Stimulated activated naive B cell treated with anti-CD40 and anti-IgM and Interleukin-4, amounts not matched to agents 10 μg/mL and 1 μg/mL and 100 μg/mL, for 72 hours (primary cell): ENCODE measurements around the gene CLASRP.

Source experiments
- ATAC-seq, 2 donors: fragments of 150-1000 bp; cut with Tn5 transposase; replicated peaks; 2 replicates each; pipeline ENCODE4 v1.10.0; 2021; ENCODE audit warnings: moderate library complexity in 1 of 2
- DNase-seq: peaks from one replicate; pipeline ENCODE4 v3.0.0; 2021
- H3K27ac Mint-ChIP-seq: one replicate; pipeline ENCODE4 v1.8.0; 2022; ENCODE audit warnings: mild to moderate bottlenecking, mixed read lengths
- H3K27me3 Mint-ChIP-seq, 2 donors: one replicate each; pipeline ENCODE4 v1.8.0; 2022; ENCODE audit warnings: mixed read lengths in 2 of 2
- H3K36me3 Mint-ChIP-seq, 2 donors: one replicate each; pipeline ENCODE4 v1.8.0; 2022; ENCODE audit warnings: mixed read lengths in 2 of 2, mild to moderate bottlenecking in 1 of 2
- H3K4me1 Mint-ChIP-seq, 2 donors: one replicate each; pipeline ENCODE4 v1.8.0; 2022; ENCODE audit warnings: mixed read lengths in 2 of 2, mild to moderate bottlenecking in 1 of 2
- H3K4me3 Mint-ChIP-seq, 2 donors: one replicate each; pipeline ENCODE4 v1.8.0; 2022; ENCODE audit warnings: mild to moderate bottlenecking in 2 of 2, mixed read lengths in 2 of 2, moderate library complexity in 1 of 2
- H3K9me3 Mint-ChIP-seq, 2 donors: one replicate each; pipeline ENCODE4 v1.8.0; 2022; ENCODE audit warnings: mixed read lengths in 2 of 2, mild to moderate bottlenecking in 1 of 2

The CLASRP gene

DNA sequence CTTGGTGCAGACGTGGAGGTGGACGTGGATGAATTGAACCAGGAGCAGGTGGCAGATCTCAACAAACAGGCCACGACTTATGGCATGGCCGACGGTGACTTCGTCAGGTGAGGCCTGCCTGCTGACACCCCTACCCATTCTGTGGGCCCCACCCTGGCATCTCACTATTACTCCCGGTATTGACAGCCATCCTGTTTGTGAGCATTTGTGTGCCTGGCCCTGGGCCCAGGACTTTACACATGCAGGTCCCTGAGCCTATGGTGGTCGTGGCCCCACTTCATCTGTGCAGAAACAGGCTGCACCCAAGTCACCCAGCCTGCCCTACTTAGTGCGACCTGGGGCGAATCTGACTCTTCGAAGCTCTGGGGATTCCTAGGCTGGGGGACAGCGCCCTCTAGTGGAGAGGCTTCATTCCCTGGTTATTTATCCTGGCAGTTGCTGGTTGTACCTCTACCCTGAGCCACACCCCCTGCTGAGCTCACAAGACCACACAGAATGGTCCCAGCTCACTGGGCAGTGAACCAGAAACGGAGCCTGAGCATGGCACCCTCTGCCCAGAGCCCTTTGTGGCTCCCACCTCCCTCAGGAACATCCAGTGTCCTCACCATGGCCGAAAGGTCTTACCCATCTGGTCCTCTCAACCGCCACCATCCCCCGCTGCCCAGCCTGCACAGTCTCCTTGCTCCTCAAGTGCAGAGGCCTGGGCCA is 20.6 kb downstream of the CLASRP start:
- Mint-ChIP-seq H3K27ac (peak overlapping the region; percentile 91), H3K4me3 (no peak overlapping the region), H3K27me3 (no peaks in the 10 kb centered on the region), H3K36me3 (peaks cover 38 to 65% of the 10 kb centered on the region in 2 donors), H3K4me1 (peaks cover 30 to 38% of the 10 kb centered on the region in 2 donors), H3K9me3 (no peaks in the 10 kb centered on the region)
- ATAC-seq = peak; percentile 93 to 94
- peak; percentile 73 for DNase-seq

DNA sequence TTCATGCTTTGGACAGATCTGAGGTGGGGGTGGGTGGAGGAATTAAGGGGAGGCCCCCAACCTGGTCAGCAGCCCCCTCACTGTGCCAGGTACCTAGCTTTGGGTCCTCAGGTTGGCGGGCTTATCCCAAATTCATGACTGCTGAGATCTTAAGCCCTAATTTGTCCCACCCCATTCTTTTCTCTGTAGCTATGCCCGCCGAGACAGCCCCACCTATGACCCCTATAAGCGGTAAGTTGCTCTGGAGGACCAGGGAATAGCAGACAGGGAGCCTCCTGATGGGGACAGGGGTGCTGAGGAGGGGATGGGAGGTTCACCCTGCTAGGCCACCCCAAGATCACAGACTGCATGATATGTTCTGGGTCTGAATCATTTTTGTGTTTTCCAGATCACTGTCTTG is 23.1 kb downstream of the CLASRP start:
- peaks cover 45 to 60% of the 10 kb centered on the region in 2 donors for H3K36me3 Mint-ChIP-seq
- H3K4me3 Mint-ChIP-seq = no peak overlapping the region
- peaks cover 22 to 24% of the 10 kb centered on the region in 2 donors for H3K4me1 Mint-ChIP-seq
- H3K27me3 Mint-ChIP-seq = no peaks in the 10 kb centered on the region
- no peaks in the 10 kb centered on the region for H3K9me3 Mint-ChIP-seq
- no peak for DNase-seq
- no peak for ATAC-seq
- H3K27ac Mint-ChIP-seq = peak overlapping the region; percentile 37

DNA sequence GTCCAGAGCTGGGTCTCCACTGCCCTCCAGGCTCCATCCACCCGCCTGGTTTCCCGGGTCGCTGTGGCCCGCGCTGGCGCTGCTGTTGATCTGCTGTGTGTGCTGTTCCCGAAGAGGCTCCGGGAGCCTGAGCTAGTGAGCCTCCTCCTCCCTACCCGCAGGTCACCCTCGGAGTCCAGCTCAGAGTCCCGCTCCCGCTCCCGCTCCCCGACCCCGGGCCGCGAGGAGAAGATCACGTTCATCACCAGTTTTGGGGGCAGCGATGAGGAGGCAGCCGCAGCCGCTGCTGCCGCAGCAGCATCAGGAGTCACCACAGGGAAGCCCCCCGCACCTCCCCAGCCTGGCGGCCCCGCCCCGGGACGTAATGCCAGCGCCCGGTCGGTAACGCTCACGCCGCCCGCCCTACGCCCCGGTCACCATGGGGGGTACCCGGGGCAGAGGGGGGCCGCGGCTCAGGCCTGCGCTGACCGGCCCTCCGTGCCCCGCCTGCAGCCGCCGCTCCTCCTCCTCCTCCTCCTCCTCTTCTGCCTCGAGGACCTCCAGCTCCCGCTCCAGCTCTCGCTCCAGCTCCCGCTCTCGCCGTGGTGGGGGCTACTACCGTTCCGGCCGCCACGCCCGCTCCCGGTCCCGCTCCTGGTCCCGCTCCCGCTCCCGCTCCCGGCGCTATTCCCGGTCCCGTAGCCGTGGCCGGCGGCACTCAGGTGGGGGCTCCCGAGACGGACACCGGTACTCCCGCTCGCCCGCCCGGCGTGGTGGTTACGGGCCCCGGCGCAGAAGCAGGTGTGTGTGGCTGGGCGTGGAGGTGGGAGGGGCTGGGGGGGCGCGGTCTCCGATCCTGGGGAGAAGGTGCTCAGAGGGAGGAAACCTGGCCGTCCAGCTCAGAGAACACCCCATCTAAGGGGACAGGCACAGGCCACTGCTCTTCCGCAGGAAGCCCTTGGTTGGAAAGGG is 25.3 kb downstream of the CLASRP start:
- ATAC-seq (no peak), DNase-seq (no peak)
- Mint-ChIP-seq H3K9me3 (no peaks in the 10 kb centered on the region), H3K27me3 (no peaks in the 10 kb centered on the region), H3K4me3 (no peak overlapping the region), H3K27ac (peak overlapping the region; percentile 69), H3K36me3 (peaks cover 37 to 57% of the 10 kb centered on the region in 2 donors), H3K4me1 (peaks cover 11 to 17% of the 10 kb centered on the region in 2 donors)

DNA sequence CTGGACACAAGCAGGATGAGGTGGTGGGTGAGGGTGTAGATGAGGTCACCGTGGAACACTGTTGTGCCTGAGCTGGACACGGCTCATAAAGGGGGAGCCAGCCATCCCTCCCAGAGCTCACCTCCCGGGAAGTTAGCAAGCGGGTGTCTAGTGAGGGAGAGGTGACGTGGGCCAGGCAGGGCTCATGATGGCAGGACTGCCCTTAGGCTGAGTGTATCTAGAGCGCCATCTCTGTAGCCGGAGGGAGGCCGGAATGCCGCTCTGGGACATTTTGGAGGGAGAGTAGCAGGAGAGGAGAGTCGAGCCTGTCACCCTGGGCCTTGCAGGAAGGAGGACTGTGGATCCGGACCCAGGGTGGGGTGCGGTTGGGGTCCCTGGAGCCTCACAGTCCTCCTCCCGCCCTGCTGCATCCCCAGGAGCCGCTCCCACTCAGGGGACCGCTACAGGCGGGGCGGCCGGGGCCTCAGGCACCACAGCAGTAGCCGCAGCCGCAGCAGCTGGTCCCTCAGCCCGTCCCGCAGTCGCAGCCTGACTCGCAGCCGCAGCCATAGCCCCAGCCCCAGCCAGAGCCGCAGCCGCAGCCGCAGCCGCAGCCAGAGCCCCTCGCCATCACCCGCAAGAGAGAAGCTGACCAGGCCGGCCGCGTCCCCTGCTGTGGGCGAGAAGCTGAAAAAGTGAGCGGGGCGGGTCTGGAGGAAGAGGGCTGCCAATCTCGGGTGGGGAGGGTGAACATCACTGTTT is 28.2 kb downstream of the CLASRP start:
- Mint-ChIP-seq H3K4me3 (no peak overlapping the region), H3K27ac (peak overlapping the region; percentile 81), H3K27me3 (no peaks in the 10 kb centered on the region), H3K4me1 (peaks cover 8 to 31% of the 10 kb centered on the region in 2 donors), H3K36me3 (peaks cover 43 to 57% of the 10 kb centered on the region in 2 donors), H3K9me3 (no peaks in the 10 kb centered on the region)
- no peak for DNase-seq
- no peak for ATAC-seq

DNA sequence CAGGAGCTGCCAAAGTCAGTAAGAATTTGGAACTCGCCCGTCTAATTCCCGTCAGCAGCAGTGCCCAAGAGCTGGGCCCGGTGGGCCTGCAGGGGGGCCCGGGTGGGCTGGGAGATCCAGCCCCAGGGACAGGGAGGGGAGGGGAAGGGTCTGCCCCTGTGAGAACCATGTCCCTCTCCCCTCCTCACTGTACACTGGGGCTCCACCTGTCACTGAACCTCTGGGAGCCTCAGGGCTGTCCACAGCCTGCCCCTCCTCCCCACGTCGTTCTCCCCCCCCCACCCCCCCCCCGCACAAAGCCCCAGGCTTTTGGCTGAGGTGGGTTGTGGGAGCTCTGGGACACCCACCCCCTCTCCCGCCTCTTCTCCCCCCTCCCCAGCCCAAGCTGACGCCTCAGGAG is 29.2 kb downstream of the CLASRP start:
- Mint-ChIP-seq H3K4me3 (no peak overlapping the region), H3K27me3 (no peaks in the 10 kb centered on the region), H3K9me3 (no peaks in the 10 kb centered on the region), H3K36me3 (peaks cover 41 to 61% of the 10 kb centered on the region in 2 donors), H3K4me1 (peaks cover 9 to 39% of the 10 kb centered on the region in 2 donors), H3K27ac (peak overlapping the region; percentile 81)
- DNase-seq = no peak
- no peak for ATAC-seq

DNA sequence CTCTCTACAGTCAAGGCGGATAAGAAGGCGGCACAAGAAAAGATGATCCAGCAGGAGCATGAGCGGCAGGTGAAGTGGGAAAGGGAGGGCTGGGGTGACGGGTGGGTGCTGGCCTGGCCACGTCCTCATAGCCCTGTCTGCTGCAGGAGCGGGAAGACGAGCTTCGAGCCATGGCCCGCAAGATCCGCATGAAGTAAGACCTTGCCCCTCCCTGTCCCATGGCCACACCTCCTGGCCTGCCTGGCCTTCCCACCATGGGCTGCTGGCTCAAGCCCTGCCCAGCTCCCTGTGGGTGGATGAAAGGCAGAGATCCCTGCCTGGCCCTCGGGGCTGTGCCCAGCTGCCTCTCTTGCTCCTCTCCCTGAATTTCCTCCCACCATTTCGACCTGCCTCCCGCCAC is 30.2 kb downstream of the CLASRP start:
- Mint-ChIP-seq H3K27me3 (no peaks in the 10 kb centered on the region), H3K36me3 (peaks cover 38 to 57% of the 10 kb centered on the region in 2 donors), H3K27ac (no peak overlapping the region), H3K4me3 (no peak overlapping the region), H3K4me1 (peaks cover 9 to 40% of the 10 kb centered on the region in 2 donors), H3K9me3 (no peaks in the 10 kb centered on the region)
- DNase-seq (no peak), ATAC-seq (no peak)

DNA sequence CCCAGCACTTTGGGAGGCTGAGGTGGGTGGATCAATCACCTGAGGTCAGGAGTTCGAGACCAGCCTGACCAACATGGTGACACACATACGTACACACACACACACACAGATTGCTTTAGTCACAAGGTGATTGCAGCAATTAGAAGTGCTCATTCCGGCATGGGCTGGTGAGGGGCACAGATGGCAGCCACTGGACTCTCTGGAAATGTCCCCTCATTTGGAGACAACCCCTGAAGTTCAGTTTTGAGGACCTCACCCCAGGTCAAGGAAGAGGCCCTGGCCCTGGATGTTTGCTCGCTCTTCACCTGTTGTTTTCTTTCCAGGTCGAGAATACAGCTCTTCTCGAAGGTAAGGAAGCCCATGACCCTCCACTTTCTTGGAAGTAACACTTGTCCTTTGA is 31.4 kb downstream of the CLASRP start:
- Mint-ChIP-seq H3K27ac (peak overlapping the region; percentile 65), H3K4me1 (peaks cover 15 to 48% of the 10 kb centered on the region in 2 donors), H3K9me3 (no peaks in the 10 kb centered on the region), H3K4me3 (no peak overlapping the region), H3K36me3 (peaks cover 39 to 61% of the 10 kb centered on the region in 2 donors), H3K27me3 (no peaks in the 10 kb centered on the region)
- DNase-seq (no peak), ATAC-seq (no peak)

DNA sequence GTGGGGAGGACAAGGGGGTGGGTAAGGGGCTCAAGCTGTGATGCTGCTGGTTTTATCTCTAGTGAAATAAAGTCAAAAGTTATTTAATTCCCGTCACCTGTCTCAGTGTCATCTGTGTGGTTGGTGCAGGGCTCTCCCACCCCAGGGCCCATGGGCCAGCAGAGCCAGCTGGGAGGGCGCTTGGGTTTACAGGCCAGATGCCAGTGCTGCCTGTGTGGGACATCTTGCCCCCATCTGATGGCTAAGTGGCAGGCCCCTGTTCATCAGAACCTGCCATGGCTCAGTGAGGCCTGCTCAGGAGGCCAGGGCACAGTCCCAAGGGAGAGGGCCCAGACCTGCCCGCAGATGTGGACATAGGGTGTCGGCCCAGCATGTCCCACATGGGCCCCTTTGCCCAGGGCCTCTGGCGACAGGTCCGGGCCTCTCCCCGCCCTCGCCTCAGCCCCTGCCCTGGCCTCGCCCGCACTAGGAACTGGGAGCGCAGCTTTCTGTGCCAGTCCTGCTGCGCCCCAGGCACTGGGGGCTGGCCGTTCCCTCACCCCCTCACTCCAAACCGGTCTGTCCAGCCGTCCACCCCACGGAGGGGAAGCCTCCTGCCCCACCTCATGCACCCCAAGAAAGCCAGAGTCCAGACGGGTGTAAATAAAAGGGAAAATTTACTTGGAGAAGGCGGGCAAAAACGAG is 32.2 kb downstream of the CLASRP start:
- H3K4me3 Mint-ChIP-seq = no peak overlapping the region
- H3K27ac Mint-ChIP-seq = peak overlapping the region; percentile 79
- no peak for ATAC-seq
- H3K4me1 Mint-ChIP-seq = peaks cover 16 to 48% of the 10 kb centered on the region in 2 donors
- no peaks in the 10 kb centered on the region for H3K9me3 Mint-ChIP-seq
- DNase-seq = no peak
- peaks cover 41 to 62% of the 10 kb centered on the region in 2 donors for H3K36me3 Mint-ChIP-seq
- no peaks in the 10 kb centered on the region for H3K27me3 Mint-ChIP-seq

DNA sequence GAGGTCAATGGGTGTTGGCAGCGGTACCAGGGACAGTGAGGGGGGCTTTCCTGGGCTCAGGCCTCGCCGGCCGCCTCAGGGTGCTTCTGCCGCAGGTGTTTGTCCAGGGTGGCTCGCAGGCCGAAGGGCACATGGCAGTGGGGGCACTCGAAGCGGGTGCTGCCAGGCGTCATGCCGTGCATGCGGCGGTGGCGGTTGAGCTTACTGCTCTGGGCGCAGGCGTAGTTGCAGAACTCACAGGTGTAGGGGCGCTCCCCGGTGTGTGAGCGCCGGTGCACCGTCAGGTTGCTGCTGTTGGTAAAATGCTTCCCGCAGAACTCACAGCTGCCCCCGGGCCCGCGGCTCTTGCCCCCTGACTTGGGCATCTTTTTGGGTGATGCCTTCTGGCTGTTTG is 32.7 kb downstream of the CLASRP start:
- H3K4me1 Mint-ChIP-seq = peaks cover 16 to 49% of the 10 kb centered on the region in 2 donors
- H3K36me3 Mint-ChIP-seq = peaks cover 41 to 62% of the 10 kb centered on the region in 2 donors
- H3K4me3 Mint-ChIP-seq = no peak overlapping the region
- no peak for DNase-seq
- peak overlapping the region; percentile 79 for H3K27ac Mint-ChIP-seq
- no peaks in the 10 kb centered on the region for H3K27me3 Mint-ChIP-seq
- ATAC-seq = no peak
- H3K9me3 Mint-ChIP-seq = no peaks in the 10 kb centered on the region

DNA sequence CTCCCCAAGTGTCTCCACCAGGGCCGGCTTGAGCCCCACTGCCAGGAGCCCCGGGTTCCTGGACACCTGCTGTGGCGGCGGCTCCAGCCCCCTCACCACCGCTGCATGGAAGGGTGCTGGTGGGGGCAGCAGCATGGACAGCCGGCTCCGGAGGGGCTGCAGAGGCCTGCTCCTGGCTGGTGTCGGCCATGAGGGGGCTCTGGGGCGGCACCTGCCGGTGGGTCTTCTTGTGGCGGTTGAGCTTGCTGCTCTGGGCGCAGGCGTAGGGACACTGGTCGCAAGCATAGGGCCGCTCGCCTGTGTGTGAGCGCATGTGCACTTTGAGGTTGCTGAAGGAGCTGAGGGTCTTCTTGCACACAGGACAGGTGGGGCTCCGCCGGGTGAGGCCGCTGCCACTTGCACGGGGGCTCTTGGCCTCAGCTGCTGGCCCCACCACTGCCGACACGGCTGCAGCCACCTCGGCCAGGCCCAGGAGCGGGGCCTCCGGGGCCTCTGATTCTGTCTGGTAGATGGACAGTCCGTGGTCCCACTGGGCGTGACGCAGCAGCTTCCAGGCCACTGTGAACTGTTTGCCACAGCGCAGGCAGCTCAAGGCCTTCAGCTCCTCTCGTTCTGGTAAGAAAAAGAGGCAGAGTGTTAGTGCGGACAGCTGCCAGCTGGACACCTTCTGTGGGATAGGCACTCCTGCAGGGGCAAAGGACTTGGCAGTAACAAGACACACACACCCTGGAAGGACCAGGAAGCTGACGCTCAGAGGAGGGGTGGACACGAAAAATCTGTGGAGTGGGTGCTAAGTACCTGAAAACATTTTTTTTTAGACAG is 33.3 kb downstream of the CLASRP start:
- Mint-ChIP-seq H3K9me3 (no peaks in the 10 kb centered on the region), H3K27me3 (no peaks in the 10 kb centered on the region), H3K4me1 (peaks cover 22 to 50% of the 10 kb centered on the region in 2 donors), H3K4me3 (no peak overlapping the region), H3K36me3 (peaks cover 36 to 58% of the 10 kb centered on the region in 2 donors), H3K27ac (peak overlapping the region; percentile 25)
- DNase-seq = no peak
- no peak for ATAC-seq

DNA sequence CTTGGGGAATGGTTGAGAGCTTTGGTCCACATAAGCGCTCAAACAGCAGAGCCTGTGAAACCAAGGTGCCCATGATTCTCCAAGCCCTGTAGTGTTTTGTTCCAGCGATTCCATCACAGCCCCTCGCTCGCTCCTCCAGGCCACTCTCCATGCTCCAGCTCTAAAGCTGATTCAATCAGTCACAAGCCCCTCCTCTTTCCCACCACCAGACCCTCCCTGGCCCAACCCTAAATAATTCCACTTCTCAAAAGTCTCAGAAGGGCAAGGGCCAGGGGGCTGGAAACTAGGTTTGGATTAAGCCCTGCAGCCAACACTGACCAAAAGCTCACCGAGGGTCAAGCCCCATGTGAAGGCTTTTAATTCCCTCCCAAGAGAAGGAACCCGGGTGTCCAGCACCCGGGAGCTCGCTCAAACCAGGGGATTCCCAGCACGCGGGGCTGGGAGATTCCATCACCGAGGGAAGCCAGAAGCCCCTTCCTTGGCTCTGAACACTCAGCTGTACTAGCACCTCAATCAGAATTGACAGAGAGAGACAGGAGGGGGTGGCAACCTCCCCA is 36.0 kb downstream of the CLASRP start:
- peak overlapping the region; percentile 96 to 97 for H3K4me3 Mint-ChIP-seq
- DNase-seq = no peak
- peak overlapping the region; percentile 93 for H3K27ac Mint-ChIP-seq
- peaks cover 24 to 60% of the 10 kb centered on the region in 2 donors for H3K4me1 Mint-ChIP-seq
- H3K9me3 Mint-ChIP-seq = no peaks in the 10 kb centered on the region
- no peaks in the 10 kb centered on the region for H3K27me3 Mint-ChIP-seq
- ATAC-seq = no peak
- H3K36me3 Mint-ChIP-seq = peaks cover 31 to 44% of the 10 kb centered on the region in 2 donors

DNA sequence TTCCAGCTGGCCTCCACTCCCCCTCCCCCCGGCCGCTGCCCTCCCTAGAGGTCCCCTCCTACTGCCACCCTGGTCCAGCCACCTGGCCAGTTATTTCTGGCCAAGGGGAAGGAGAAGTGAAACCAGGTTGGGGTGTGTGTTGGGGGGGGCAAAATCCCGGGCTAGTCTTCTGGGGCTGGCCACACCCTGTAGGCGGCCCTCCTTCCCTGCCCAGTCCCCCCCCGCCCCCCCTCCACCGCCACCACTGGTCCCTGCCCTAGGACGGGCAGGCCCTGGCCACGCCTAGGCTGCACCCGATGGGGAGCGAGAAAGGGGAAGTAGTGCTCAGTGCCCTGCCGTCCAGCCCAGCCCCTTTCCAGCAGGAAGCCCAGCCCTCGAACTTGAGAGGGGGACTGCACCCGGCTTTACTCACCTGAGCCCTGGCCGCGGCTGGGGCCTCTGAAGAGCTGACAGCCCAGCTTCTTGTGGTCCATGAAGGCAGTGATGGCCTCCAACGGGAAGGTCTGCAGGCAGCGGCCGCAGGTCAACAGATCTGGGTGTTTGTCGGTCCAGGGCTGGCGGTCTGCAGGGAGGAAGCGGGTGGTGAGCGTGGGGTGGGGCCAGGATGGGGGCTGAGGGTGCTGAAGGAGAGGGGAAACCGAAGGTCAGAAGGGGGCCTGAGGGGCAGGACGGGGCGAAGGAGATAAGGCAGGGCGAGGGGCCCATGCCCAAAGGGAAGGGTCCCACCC is 36.6 kb downstream of the CLASRP start:
- peak; percentile 71 to 79 for ATAC-seq
- peak; percentile 84 for DNase-seq
- Mint-ChIP-seq H3K4me1 (peaks cover 24 to 60% of the 10 kb centered on the region in 2 donors), H3K4me3 (peak overlapping the region; percentile 96 to 97), H3K27me3 (no peaks in the 10 kb centered on the region), H3K36me3 (peaks cover 27 to 38% of the 10 kb centered on the region in 2 donors), H3K9me3 (no peaks in the 10 kb centered on the region), H3K27ac (peak overlapping the region; percentile 96)
